CMK (cell line): Measurements from ENCODE around the gene PPIF.

Experiments used
- DNase-seq: peaks from one replicate; pipeline ENCODE4 v3.0.0-alpha.2; 2010; ENCODE audit warnings: low read depth

PPIF gene

GRCh38 chr10:79313911-79314439 is 33.3 kb upstream of the PPIF start:
- no peak for DNase-seq

- DNase-seq, result no peak
Measured at GRCh38 chr10:79314761-79315601, 32.3 kb upstream of the PPIF start.

DNA sequence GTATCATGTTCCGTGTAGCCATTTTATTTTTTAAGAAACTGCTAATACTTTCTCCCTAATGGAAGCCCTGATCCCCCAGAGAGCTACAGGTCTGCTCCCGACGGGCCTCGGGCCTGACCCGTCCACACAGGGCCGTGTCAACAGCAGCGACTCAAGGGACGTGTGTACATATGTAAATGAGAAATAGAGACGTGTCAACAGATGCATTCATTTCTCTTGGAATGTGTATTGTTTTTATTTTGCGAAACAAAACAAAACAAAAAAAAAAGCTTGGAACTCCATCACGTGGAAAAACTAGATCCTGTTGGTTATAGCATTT is 31.7 kb upstream of the PPIF start:
- no peak for DNase-seq

GRCh38 chr10:79316671-79317431 is 30.4 kb upstream of the PPIF start:
- no peak for DNase-seq

- DNase-seq, result peak; percentile 98
Measured at GRCh38 chr10:79318369-79318768, 28.9 kb upstream of the PPIF start.

DNA sequence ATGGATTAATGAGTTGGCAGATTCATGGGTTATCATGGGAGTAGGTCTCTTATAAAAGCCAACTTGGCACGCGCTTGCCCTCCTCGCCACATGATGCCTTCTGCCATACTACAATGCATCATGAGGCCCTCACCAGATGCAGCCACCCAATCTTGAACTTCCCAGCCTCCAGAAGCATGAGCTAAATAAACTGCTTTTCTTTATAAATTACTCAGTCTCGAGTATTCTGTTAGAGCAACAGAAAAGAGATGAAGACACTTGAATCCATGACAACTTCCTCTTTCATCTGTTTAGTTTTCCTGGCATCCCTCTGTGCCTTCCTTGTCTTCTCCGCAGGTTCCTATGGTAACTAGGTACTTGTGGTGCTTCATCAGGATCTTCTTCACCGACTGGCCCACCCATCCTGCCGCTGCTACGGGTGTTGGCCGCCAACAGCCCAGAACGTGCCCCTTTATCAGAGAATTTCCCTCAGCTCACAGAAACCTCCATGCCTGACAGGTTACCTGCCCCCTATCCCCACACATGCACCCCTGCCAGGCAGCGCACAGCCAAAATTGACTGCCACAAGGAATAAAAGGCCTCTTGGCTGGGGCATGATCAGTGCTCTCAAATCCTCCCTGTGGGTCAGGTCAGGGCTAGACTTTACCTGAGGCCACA is 28.0 kb upstream of the PPIF start:
- no peak for DNase-seq

- DNase-seq, result no peak
Measured at GRCh38 chr10:79320316-79320715, 27.0 kb upstream of the PPIF start.

DNA sequence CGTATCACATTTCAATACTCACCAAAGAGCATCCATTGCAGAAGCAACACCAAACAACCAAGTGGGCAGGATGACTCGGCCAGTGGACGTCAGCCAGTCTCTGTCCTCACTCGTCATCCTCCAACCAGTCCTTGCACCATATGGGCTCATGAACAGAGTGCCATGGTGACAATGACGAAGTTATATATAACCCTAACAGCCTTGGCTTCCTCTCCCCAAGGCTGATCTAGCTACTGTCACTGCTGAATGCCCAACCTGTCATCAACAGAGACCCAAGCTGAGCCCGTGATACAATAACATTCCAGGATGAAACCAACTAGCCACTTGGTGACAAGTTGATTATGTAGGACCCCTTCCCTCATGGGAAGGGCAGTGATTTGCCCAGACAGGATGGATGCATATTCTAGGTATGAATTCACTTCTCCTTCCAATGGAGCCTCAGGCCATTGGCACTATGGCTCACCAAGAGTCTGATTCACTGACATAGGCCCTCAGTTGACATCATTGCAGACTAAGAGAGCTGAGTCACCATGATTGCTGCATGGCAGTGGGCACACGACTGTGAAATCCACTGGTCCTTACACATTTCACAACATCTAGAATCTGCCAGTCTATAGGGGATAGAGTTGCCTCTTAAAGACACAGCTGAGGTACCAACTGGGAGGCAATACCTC is 26.3 kb upstream of the PPIF start:
- DNase-seq, result no peak

GRCh38 chr10:79321494-79321882 is 25.8 kb upstream of the PPIF start:
- no peak for DNase-seq

- no peak for DNase-seq
Measured at GRCh38 chr10:79321951-79322350, 25.3 kb upstream of the PPIF start.

DNA sequence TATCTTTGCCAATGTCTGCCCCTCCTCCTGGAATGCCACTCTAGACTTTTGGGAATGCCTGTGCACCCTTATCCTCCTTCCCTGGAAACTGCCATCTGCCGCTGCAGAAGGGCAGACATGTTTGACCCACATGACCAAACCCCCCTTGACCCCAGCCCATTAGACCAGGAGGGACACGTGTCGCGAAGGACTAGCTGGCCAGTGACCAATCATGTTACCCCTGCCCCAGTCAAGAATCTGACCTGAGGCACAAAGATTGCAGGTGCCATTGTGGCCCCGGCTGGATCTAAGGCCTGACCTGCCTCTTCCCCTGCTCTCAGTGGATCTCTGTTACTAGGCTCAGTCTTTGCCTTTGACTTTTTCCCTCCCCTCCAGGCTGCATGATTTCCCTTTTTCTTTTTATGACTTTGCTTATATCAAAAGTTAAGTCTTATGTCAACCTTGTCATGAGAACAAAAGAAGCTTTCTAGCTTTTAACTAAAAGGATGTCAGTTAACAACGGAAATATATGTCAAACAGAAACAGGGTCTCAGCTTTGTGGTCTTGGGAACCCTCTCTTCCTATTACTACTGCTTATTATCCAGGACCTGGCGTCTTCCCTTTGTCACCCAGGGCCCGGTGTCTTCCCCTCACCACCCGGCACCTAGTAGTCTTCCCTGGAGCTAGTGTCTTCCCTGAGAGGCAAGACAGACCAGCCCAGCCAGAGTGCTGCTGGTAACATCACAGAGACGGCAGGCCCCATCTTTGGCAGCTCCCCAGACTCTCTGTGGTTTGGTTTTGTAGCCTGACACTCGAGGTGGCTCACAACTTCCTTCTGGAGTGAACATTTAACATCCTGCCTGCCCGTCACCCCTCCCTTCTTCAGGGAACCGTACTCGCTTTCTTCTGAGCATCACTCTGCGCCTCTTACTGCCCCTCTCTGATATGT is 24.4 kb upstream of the PPIF start:
- DNase-seq, result no peak

DNA sequence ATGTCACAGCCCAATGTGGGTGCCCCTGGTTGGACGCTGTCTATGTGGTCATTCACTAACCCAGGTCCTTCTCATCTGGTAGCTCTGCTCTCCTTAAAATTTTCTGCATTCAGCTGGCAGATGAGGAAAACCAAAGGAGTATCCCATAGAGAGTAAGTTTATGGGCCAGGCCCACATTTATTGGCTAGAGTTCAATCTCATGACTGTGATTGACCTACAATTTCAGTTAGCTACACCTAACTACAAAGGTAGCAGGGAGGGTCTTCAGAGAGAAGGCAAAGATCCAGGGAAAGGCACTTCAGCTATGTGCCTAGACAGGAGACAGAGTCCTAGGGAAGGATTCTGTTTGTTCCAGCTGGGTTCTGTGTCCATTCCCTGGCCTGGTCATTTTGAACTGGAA is 23.7 kb upstream of the PPIF start:
- DNase-seq, result no peak

GRCh38 chr10:79324032-79324695 is 23.1 kb upstream of the PPIF start:
- no peak for DNase-seq

GRCh38 chr10:79326361-79327089 is 20.7 kb upstream of the PPIF start:
- no peak for DNase-seq

- DNase-seq, result no peak
Measured at GRCh38 chr10:79327090-79327457, 20.2 kb upstream of the PPIF start.

DNA sequence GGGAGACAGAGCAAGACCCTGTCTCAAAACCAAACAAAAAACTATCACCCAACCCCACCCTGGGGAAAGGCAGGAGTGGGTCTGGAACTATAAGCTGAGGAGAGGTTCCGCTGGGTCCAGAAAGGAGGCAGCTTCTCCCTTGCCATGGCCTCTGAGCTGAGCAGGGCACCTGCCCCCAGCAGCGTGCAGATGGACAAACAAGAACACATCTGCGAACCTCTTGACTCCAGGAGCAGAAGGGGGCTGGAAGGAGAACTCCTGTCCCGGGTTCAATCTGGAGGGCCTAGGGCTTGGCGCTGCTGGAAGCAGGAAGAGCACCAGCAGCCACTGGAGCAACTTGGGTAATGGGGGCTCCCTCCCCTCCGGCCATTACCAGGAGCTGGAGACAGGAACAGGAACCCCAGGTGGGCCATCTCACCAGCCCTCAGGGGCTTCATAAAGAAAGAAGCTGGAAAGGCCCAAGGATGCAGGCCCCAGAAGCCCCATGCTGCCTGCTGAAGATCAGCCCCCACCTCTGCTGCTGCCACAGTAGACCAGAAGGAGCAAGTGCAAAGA is 19.0 kb upstream of the PPIF start:
- DNase-seq, result no peak

GRCh38 chr10:79328737-79329504 is 18.3 kb upstream of the PPIF start:
- no peak for DNase-seq

DNA sequence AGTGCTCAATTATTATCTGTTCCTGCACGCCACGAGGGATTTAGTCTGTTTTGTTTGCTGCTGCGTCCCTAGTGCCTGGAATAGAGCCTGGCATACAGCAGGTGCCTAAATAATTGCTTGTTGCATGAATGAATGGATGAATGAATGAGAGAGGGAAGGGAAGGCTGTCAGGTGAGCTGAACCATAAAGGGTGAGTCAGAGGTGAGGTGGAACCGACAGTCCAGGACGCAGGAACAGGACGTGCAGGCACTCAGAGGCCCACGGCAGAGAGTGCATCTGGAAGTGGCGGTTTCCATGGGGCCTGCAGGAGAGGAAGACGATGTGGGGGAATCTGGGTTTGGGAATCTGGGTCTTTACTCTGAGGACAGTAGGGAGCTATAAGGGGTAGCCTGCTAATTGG is 17.7 kb upstream of the PPIF start:
- DNase-seq, result no peak

DNA sequence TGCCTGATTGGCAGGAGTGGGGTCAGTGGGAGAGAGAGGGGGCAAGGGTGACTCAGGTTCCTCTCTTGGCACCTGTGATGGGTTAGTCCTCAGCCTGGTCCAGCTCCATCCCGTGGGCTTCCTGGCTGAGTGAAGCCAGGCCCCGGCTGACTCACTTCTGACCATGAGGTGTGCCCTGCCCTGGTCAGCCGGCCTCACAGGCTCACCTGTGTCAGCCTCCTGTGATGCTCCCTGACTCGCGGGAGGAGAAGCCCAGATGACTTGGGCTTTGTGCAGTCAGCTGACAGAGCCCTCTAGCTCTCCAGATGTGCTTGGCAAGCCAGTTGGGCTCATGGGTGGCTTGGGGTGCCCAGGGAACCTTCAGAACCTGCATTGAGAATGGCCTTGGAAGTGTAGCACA is 16.0 kb upstream of the PPIF start:
- DNase-seq, result no peak
